AG04450 (cell line): ENCODE data around the gene TRAF3IP3. TPM values are rescaled to one million over a fixed set of nuclear protein-coding genes. Genes with fewer than 3 reads are reported as not detected.

ENCODE experiments used
- CTCF ChIA-PET: fragments of 300-600, 350-600 bp; formaldehyde crosslinking; extraction: SDS; loops from one replicate; lab custom pipeline; 2022; ENCODE audit warnings: antibody characterized with exemption, inconsistent platforms; lab: Charles Lee
- POLR2A ChIA-PET: fragments of 350-600 bp; formaldehyde crosslinking; extraction: SDS; loops from one replicate; lab custom pipeline; 2021; ENCODE audit warnings: antibody characterized with exemption, inconsistent platforms; lab: Yijun Ruan, JAX
- DNase-seq: peaks from one replicate; pipeline ENCODE4 v3.0.0-alpha.2; 2011; ENCODE audit warnings: low read depth, low spot score
- H3K27ac ChIP-seq: one replicate; pipeline ENCODE4 v1.5.1; 2012; ENCODE audit warnings: low read depth, low read length, control low read depth
- H3K27me3 ChIP-seq: one replicate; pipeline ENCODE4 v1.6.0; 2012; ENCODE audit warnings: low read length; ENCODE audit not compliant: control insufficient read depth, insufficient read depth
- H3K4me3 ChIP-seq: 2 replicates; pipeline ENCODE4 v1.5.1; 2011; ENCODE audit warnings: mild to moderate bottlenecking, low read depth, low read length, control low read depth
- H3K9me3 ChIP-seq: 2 replicates; pipeline ENCODE4 v1.5.1; 2012; ENCODE audit warnings: low read length; ENCODE audit not compliant: control insufficient read depth, insufficient read depth
- polyA plus RNA-seq: library from polyadenylated mRNA; depleted of rRNA; stranded (reverse); fragments of >200 nt; gene quantifications from 2 replicates; pipeline ENCODE4 v1.2.3, GENCODE V29; 2011
- TF ChIP-seq, protein P1 (sequence below): IDR thresholded peaks from 2 replicates; pipeline ENCODE4 v1.5.1; 2011; ENCODE audit warnings: low read depth, low read length, control low read depth, inconsistent platforms

The TRAF3IP3 gene
- polyA plus RNA-seq, 1 experiment = 0.10 TPM

DNA sequence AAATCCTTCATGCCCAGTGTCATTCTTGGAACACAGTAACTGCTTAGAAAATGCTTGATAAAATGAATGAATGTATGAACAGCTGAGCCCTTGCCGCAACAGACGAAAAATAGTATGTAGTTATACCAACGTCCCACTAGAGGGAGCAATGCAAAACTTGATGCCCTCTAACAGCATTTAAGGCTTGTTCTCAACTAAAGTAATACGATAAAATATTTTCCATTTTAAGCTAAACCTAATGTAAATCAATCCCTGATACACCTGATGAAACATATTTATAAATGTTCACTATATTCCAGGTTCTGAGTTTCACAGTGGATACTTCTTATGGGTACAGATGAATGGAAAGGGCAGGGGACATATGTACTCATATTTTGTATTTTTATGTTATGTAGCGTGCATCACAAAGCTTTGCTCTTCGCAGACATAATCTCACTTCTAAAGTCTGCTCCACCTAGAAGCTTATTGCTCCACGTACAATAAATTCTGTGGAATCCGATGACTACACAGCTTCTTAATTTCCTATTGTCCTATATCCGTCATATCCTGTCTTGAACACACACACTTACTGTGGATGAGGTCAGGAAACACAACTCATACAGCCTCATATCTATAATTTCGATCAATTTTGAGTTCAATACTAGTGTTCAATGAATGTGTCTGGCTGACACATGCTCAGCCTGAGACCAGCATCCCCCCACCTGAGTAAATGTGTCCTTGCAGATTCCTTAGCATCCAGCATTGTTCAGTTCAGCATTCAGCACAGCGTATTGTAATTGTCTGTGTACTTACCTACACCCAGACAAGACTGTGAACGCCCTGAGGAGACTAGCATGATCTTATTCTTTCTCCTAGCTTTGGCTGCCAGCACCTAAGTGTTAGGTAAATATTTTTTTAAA lies 67.5 kb downstream of the TRAF3IP3 start:
- Histone ChIP-seq H3K27me3 (no peaks in the 10 kb centered on the region), H3K4me3 (no peak overlapping the region), H3K9me3 (no peaks in the 10 kb centered on the region), H3K27ac (no peak overlapping the region)
- no peak for DNase-seq
- TF ChIP-seq, protein P1, sequence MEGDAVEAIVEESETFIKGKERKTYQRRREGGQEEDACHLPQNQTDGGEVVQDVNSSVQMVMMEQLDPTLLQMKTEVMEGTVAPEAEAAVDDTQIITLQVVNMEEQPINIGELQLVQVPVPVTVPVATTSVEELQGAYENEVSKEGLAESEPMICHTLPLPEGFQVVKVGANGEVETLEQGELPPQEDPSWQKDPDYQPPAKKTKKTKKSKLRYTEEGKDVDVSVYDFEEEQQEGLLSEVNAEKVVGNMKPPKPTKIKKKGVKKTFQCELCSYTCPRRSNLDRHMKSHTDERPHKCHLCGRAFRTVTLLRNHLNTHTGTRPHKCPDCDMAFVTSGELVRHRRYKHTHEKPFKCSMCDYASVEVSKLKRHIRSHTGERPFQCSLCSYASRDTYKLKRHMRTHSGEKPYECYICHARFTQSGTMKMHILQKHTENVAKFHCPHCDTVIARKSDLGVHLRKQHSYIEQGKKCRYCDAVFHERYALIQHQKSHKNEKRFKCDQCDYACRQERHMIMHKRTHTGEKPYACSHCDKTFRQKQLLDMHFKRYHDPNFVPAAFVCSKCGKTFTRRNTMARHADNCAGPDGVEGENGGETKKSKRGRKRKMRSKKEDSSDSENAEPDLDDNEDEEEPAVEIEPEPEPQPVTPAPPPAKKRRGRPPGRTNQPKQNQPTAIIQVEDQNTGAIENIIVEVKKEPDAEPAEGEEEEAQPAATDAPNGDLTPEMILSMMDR = peak; percentile 81
- POLR2A ChIA-PET = interaction anchor here (1.0 to 1.9 kb wide), 2 partner anchors 9 to 17 kb away, joined by 3 to 5 read pairs; no protein-coding TSS in a partner anchor
- CTCF ChIA-PET = interaction anchor here (0.5 to 4.5 kb wide), 76 partner anchors 9 to 576 kb away, joined by 3 to 158 read pairs (median 4); partner anchors contain the start of genes C1orf74 and IRF6

DNA sequence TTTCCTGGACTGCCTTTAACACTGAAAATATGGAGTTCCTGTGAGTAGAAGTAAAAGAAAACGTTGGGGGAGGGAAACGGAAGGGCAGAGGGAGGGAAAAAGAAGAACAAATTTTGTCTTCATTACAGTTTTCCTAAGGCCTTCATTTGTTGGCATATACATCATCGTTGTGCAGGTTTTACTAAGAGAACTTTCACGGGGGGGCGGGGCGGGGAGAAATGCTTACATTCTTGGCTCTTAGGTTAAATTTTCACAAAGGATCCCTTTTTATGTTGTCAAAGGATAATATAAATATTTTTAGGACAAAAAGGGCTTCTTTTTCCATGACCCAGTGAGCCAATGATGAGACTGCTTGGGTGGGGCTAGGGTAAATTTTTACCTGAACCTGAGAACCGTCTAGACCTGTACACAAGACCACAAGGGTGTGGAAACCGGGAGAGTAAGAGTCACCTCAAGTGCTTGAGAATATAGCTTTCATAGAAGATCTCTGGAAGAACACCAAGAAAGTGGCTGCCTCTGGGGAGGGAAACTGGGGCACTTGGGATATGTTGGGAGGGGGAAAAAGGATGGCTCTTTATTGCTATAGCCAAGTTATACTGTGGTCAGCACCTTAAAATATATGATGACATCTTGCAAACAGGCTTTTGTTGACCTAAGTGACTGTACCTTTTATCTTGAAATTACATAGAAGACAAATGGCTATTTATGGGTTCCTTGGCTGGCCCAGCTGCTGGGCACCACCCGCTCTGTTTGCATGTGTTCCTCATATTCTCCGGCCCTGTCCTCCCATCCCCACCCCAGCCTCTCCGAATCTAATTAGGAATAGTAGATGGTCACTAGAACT lies 70.0 kb downstream of the TRAF3IP3 start:
- CTCF ChIA-PET = interaction anchor here (0.6 to 4.1 kb wide), 8 partner anchors 13 to 249 kb away, joined by 3 to 44 read pairs (median 7); partner anchors contain the start of gene C1orf74
- TF ChIP-seq, protein P1 = no peak
- DNase-seq = no peak
- H3K4me3 ChIP-seq = no peak overlapping the region
- no peaks in the 10 kb centered on the region for H3K27me3 ChIP-seq
- POLR2A ChIA-PET = no interaction called here
- H3K9me3 ChIP-seq = no peaks in the 10 kb centered on the region
- H3K27ac ChIP-seq = no peak overlapping the region

DNA sequence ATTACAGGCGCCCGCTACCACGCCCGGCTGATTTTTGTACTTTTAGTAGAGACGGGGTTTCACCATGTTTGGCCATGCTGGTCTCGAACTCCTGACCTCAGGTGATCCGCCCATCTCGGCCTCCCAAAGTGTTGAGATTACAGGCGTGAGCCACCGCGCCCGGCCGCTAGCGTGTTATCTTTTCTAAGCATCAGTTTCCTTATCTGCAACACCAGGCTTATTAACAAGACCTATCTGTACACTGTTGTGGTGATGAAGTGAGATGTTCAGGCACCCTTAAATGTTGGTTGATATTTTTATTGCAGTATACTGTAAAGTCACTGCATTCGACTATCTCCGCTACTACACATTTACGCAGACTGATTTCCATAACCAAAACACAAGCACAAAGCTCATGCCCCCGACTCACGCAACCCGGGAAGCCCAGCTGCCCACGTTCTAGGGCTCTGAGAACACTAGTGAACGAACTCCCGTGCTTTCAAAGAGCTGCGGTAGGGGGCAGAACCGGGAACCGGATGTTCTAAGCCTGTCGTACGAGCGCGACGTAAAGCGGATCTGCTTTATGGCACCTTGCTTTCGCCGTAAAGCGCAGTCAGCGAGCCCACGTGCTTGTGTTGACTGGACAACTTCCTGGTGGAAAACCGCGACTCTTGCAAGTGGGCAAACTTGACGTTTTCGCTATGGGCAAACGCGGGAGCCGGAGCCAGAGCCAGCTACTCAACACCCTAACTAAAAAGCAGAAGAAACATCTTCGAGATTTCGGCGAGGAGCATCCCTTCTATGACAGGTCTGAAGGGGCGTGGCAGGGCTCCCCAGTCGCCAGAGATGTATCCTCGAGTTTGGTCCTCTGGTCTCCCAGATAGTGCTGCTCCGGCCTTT lies 71.8 kb downstream of the TRAF3IP3 start, which contains the start of gene UTP25:
Gene UTP25, plus strand, starts transcription at position 589 of the 879 bp plus-strand sequence. Its CDS starts 92 bp downstream, at position 681.
- TF ChIP-seq, protein P1 = peak; percentile 84
- no peaks in the 10 kb centered on the region for H3K9me3 ChIP-seq
- no peaks in the 10 kb centered on the region for H3K27me3 ChIP-seq
- ChIA-PET POLR2A (interaction anchor here (0.9 to 1.6 kb wide), 4 partner anchors 8 to 43 kb away, joined by 4 to 11 read pairs (median 5); partner anchors contain the start of gene C1orf74), CTCF (interaction anchor here (0.6 to 3.4 kb wide), 22 partner anchors 8 to 238 kb away, joined by 3 to 41 read pairs (median 5); partner anchors contain the start of gene C1orf74)
- peak within 1 kb of the TSS; percentile 71 for H3K4me3 ChIP-seq
- peak within 1 kb of the TSS; percentile 75 for H3K27ac ChIP-seq
- DNase-seq = peak; percentile 95

DNA sequence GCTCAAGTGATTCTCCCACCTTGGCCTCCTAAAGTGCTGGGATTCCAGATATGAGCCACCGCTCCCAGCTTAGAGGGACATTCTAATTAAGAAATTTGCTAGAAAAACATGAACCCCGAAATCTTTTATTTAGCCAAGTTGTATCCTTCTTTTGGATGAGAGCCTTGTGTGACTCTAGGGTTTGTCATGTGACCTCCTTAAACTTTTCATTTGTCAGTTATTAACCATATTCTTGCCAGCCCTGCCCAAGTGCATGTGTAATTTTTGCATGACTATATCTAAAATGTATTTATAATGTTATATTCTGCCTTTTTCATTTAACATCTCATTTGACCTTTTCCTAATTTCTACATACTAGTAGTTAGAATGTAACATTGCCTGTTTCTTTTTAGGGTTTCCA lies 73.9 kb downstream of the TRAF3IP3 start:
- Histone ChIP-seq H3K27me3 (no peaks in the 10 kb centered on the region), H3K9me3 (no peaks in the 10 kb centered on the region), H3K27ac (no peak overlapping the region), H3K4me3 (no peak overlapping the region)
- ChIA-PET POLR2A (no interaction called here), CTCF (interaction anchor here (0.7 kb wide), 1 partner anchor 18 kb away, joined by 3 read pairs; no protein-coding TSS in a partner anchor)
- DNase-seq = no peak
- TF ChIP-seq, protein P1 = no peak
